Loucy (cell line): ENCODE data around the gene STAT3.
A peak's percentile ranks its signal among the peaks of the same experiment; 100 is the strongest.

ENCODE experiments used
- H2AFZ ChIP-seq: fragments of 200-600 bp; sonication (generic); 2 replicates; pipeline ENCODE4 v1.6.0; 2016; ENCODE audit warnings: antibody characterized with exemption, mild to moderate bottlenecking, low read length, moderate library complexity
- H3F3A ChIP-seq: fragments of 200-600 bp; 2 replicates; pipeline ENCODE4 v1.6.0; 2016; ENCODE audit warnings: antibody characterized with exemption, low read depth, mild to moderate bottlenecking
- H3K27me3 ChIP-seq: fragments of 200-600 bp; sonication (generic); 2 replicates; pipeline ENCODE4 v1.6.1; 2014; ENCODE audit warnings: low read length, mild to moderate bottlenecking; ENCODE audit not compliant: insufficient read depth, poor library complexity, severe bottlenecking
- H3K36me3 ChIP-seq: fragments of 200-600 bp; sonication (generic); 2 replicates; pipeline ENCODE4 v1.6.1; 2016; ENCODE audit warnings: low read length; ENCODE audit not compliant: insufficient read depth
- H3K4me1 ChIP-seq: fragments of 200-600 bp; sonication (generic); 2 replicates; pipeline ENCODE4 v1.5.1; 2014; ENCODE audit warnings: low read length, mild to moderate bottlenecking; ENCODE audit not compliant: insufficient read depth, poor library complexity, severe bottlenecking
- H3K4me2 ChIP-seq: fragments of 200-600 bp; sonication (generic); 2 replicates; pipeline ENCODE4 v1.6.0; 2014; ENCODE audit warnings: antibody characterized with exemption, low read length, low read depth, mild to moderate bottlenecking; ENCODE audit not compliant: poor library complexity, severe bottlenecking
- H3K4me3 ChIP-seq: fragments of 200-600 bp; sonication (generic); 2 replicates; pipeline ENCODE4 v1.5.1; 2014; ENCODE audit warnings: low read length, mild to moderate bottlenecking, mixed read lengths; ENCODE audit not compliant: poor library complexity, severe bottlenecking
- H3K79me2 ChIP-seq: fragments of 200-600 bp; sonication (generic); 2 replicates; pipeline ENCODE4 v1.6.1; 2014; ENCODE audit warnings: low read length; ENCODE audit not compliant: insufficient read depth
- H3K9ac ChIP-seq: fragments of 200-600 bp; sonication (generic); 2 replicates; pipeline ENCODE4 v1.6.0; 2014; ENCODE audit warnings: mild to moderate bottlenecking, low read depth, low read length, moderate library complexity; ENCODE audit not compliant: poor library complexity, severe bottlenecking
- H3K9me2 ChIP-seq: fragments of 200-600 bp; sonication (generic); replicated peaks from 2 replicates; pipeline ENCODE4 v1.6.1; 2016; ENCODE audit warnings: low read depth, low read length, mixed read lengths
- H3K9me3 ChIP-seq: fragments of 200-600 bp; sonication (generic); 2 replicates; pipeline ENCODE4 v1.6.1; 2014; ENCODE audit warnings: mild to moderate bottlenecking, antibody characterized with exemption, low read length, low read depth; ENCODE audit not compliant: insufficient read depth
- H4K20me1 ChIP-seq: fragments of 200-600 bp; sonication (generic); 2 replicates; pipeline ENCODE4 v1.6.0; 2014; ENCODE audit warnings: antibody characterized with exemption, low read length, mild to moderate bottlenecking; ENCODE audit not compliant: insufficient read depth, poor library complexity, severe bottlenecking
- CTCF ChIP-seq: fragments of 200-600 bp; sonication (generic); conservative IDR thresholded peaks from 2 replicates; pipeline ENCODE4 v1.5.1; 2014; ENCODE audit warnings: mild to moderate bottlenecking, antibody characterized with exemption, low read length
- EZH2phosphoT487 ChIP-seq: fragments of 200-600 bp; IDR thresholded peaks from 2 replicates; pipeline ENCODE4 v1.6.1; 2018; ENCODE audit warnings: antibody characterized with exemption, mild to moderate bottlenecking, moderate library complexity, borderline replicate concordance

Gene STAT3

GRCh38 chr17:42387661-42388380 lies 421 bp downstream of the STAT3 start:
- Histone ChIP-seq H3K27me3 (no peaks in the 10 kb centered on the region), H3K9ac (peak overlapping the region; percentile 97), H3K9me2 (no peaks in the 10 kb centered on the region), H3K9me3 (no peaks in the 10 kb centered on the region), H3K4me1 (peaks cover 35% of the 10 kb centered on the region), H3F3A (0 out of 2 replicates have a peak, but pooled peaks cover 2% of the 10 kb centered on the region), H3K79me2 (peaks cover 52% of the 10 kb centered on the region), H3K4me2 (peak overlapping the region; percentile 91), H3K4me3 (peak overlapping the region; percentile 90), H2AFZ (peak overlapping the region; percentile 72), H4K20me1 (peaks cover 38% of the 10 kb centered on the region), H3K36me3 (no peaks in the 10 kb centered on the region)
- no peak for TF ChIP-seq EZH2phosphoT487
- TF ChIP-seq CTCF, result no peak

GRCh38 chr17:42386777-42387657 lies 1.2 kb downstream of the STAT3 start:
- Histone ChIP-seq H2AFZ (no peak overlapping the region), H3K4me2 (peak overlapping the region; percentile 91), H3K27me3 (no peaks in the 10 kb centered on the region), H4K20me1 (peaks cover 38% of the 10 kb centered on the region), H3K36me3 (no peaks in the 10 kb centered on the region), H3K4me3 (peak overlapping the region; percentile 90), H3K9me3 (no peaks in the 10 kb centered on the region), H3K4me1 (peaks cover 36% of the 10 kb centered on the region), H3F3A (0 out of 2 replicates have a peak, but pooled peaks cover 2% of the 10 kb centered on the region), H3K9me2 (no peaks in the 10 kb centered on the region), H3K79me2 (peaks cover 60% of the 10 kb centered on the region), H3K9ac (peak overlapping the region; percentile 97)
- TF ChIP-seq CTCF (no peak), EZH2phosphoT487 (no peak)

GRCh38 chr17:42381898-42382297 lies 6.3 kb downstream of the STAT3 start:
- no peaks in the 10 kb centered on the region for H3K9me2 ChIP-seq
- no peak overlapping the region for H3K9ac ChIP-seq
- no peak overlapping the region for H2AFZ ChIP-seq
- H3K79me2 ChIP-seq, result peaks cover 98% of the 10 kb centered on the region
- 0 out of 2 replicates have a peak, but pooled peaks cover 2% of the 10 kb centered on the region for H3F3A ChIP-seq
- peaks cover 31% of the 10 kb centered on the region for H4K20me1 ChIP-seq
- peaks cover 40% of the 10 kb centered on the region for H3K4me1 ChIP-seq
- H3K4me3 ChIP-seq, result no peak overlapping the region
- no peaks in the 10 kb centered on the region for H3K36me3 ChIP-seq
- TF ChIP-seq EZH2phosphoT487 (no peak), CTCF (no peak)
- no peaks in the 10 kb centered on the region for H3K27me3 ChIP-seq
- H3K9me3 ChIP-seq, result no peaks in the 10 kb centered on the region
- no peak overlapping the region for H3K4me2 ChIP-seq
